ENCODE results near the gene ARRDC1.
"Not testable (repeated sequence)": the region's sequence is repeated elsewhere in the genome, so short reads cannot be mapped to it uniquely, and the experiment has no call there.

The ARRDC1 gene

GRCh38 chr9:137614631-137615386 is 9.3 kb downstream of the ARRDC1 start:
- no peak for DNase-seq

DNA sequence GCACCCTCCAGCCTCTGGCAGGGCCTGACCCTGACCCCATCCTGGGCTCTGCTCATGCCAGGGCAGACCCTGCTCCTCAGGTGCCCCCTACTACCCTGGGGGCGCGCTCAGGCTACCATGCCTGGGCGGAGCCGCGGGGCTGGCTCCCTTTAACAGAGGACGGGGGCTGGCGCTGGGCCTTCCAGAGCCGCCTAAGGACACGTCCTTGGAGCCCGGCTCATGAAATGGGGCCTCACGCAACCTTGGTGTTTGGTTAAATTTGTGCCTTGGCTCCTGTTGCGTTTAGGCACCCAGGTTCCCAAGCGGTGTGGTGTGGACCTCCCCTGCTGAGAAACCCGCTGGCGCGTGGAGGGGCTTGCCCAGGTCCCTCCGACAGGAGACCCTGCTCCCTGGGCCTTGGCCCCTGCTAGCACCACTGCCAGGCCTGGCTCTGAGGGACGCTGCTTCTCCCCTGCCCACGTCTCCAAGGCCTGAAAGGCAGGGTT is 9.9 kb downstream of the ARRDC1 start:
- DNase-seq = no peak

- DNase-seq = peak; percentile 87
Observed at GRCh38 chr9:137618105-137619067, 12.9 kb downstream of the ARRDC1 start, which contains the start of gene EHMT1. Gene EHMT1 (plus strand): TSS chr9:137619005. CDS start chr9:137619029, 24 bp downstream.

- DNase-seq = no peak
Observed at GRCh38 chr9:137619240-137620047, 14.0 kb downstream of the ARRDC1 start.

- no peak for DNase-seq
Observed at GRCh38 chr9:137620048-137620405, 14.5 kb downstream of the ARRDC1 start.

DNA sequence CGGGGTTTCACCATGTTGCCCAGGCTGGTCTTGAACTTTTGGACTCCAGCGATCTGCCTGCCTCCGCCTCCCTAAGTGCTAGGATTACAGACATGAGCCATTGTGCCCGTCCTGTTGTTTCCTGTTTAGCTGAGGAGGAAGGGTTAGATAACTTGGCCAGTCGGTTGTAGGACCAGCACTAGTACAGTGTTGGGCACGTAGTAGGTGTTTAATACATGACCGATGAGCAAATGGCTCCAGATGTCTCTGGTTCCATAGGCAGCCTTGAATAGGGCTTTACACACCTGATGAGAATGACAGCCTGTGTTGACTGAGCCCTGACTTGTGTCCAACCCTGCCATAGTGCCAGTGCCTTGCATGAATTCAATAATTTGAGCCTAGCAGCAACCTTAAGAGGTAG is 15.1 kb downstream of the ARRDC1 start:
- DNase-seq = no peak

- no peak for DNase-seq
Observed at GRCh38 chr9:137621131-137621757, 15.8 kb downstream of the ARRDC1 start.

DNA sequence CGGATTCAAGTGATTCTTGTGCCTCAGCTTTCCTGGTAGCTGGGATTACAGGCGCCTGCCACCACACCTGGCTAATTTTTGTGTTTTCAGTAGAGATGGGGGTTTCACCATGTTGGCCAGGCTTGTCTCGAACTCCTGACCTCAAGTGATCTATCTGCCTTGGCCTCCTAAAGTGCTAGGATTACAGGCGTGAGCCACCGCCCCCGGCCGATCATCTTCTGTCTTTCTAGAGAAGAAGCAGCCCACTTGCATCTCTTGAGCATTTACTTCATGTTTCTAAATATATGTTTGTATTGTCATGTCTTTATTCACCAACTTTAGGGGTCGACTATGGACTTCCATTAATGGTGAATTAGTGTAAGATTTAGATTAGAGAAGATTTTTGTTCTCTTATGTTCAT is 16.7 kb downstream of the ARRDC1 start:
- DNase-seq = not testable (repeated sequence)

GRCh38 chr9:137626464-137626863 is 21.0 kb downstream of the ARRDC1 start:
- DNase-seq = no peak

DNA sequence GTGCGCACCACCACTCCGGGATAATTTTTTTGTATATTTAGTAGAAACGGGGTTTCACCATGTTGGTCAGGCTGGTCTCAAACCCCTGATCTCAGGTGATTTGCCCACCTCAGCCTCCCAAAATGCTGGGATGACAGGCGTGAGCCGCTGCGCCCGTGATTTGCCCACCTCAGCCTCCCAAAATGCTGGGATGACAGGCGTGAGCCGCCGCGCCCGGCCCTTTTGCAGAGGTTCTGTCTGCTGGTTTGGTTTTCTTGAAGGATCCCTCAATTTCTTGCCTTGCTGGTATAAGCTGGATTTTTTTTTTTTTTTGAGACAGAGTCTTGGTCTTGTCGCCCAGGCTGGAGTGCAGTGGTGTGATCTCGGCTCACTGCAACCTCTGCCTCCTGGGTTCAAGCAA is 21.9 kb downstream of the ARRDC1 start:
- DNase-seq = not testable (repeated sequence)

GRCh38 chr9:137630126-137630525 is 24.6 kb downstream of the ARRDC1 start:
- DNase-seq = no peak

DNA sequence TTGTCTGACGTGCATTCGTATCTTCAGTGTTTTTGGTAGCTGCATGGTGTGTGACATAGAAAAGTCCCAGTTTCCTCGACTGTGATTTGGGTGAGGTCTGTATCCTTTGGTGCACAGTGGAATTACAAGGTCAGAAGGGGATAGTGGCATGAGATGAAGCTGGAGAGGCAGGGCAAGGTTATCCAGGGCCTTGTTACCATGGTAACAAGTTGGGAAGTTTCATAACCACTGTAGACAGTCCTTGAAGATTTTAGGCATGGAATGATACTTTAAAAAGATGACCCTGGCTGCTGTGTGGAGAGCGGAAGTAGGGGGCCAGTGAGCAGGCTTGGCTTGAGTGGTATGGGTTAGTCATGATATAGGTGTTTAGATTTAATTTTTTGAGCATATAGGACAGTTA is 25.2 kb downstream of the ARRDC1 start:
- DNase-seq = no peak

- no peak for DNase-seq
Observed at GRCh38 chr9:137631345-137632229, 26.1 kb downstream of the ARRDC1 start.

- no peak for DNase-seq
Observed at GRCh38 chr9:137632230-137633161, 27.0 kb downstream of the ARRDC1 start.

DNA sequence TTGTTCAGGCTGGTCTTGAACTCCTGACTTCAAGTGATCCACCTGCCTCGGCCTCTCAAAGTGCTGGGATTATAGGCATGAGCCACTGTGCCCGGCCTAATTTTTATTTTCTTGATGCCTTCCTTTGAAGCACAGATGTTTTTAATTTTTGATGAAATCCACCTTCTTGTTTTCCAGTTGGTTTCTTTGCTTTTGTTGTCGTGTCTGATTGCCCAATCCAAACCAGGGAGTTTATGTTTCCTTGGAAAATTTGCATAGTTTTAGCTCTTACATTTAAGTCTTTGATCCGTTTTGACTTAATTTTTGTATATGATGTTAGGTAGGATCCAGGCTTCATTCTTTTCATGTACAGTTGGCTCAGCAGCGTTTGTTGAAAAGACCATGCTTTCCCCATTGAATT is 28.5 kb downstream of the ARRDC1 start:
- DNase-seq = no peak

DNA sequence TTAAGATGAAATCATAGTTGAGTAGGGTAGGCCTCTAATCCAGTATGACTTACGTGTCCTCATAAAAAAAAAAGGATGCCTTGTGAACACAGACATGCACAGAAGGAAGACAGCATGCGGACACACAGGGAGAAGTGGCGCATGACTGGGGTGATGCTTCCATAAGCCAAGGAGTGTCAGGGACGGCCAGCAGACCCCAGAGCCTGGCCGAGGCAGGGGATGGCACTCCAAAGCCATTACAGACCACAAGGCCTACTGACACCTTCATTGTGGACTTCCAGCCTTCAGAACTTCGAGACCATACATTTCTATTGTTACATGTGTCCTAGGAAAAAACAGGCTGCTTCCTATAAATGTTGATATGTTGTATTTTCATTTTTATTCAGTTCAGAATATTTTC is 33.2 kb downstream of the ARRDC1 start:
- no peak for DNase-seq

DNA sequence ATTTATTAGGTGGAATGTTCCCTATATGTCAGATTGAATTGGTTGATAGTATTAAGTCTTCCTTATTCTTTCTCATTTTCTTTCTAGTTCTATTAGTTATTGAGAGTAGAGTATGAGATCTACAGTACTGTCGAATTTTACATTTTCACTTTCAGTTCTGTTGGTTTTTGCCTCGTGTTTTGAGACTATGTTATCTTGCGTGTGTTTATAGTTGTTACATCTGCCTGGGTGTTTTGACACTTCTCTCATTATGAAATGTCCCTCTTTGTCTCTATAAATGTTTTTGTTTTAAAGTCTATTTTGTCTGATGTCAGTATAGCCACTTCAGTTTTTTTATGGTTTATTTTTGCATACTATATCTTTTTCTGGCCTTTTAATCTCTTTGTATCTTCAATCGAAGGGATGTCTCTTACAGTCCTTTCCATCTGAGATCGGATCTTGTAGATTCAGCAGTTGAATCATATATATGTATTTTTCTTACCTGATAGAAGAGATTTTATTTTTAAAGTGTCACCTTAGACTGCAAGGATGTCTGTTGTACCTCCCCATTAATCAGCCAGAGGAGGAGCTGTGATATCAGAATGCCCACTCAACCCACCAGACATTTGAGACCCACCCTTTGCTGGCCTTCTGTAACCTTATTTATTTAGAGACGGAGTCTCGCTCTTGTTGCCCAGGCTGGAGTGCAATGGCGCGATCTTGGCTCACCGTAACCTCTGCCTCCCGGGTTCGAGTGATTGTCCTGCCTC is 34.0 kb downstream of the ARRDC1 start:
- DNase-seq = no peak

GRCh38 chr9:137640862-137641261 is 35.4 kb downstream of the ARRDC1 start:
- no peak for DNase-seq

GRCh38 chr9:137642118-137642601 is 36.7 kb downstream of the ARRDC1 start:
- DNase-seq = no peak

Data from stimulated activated CD4-positive, alpha-beta T cell treated with anti-CD3 and anti-CD28 coated beads, Interleukin-1b, Interleukin-23, amount 100 ng/mL, for 48 hours (primary cell).